SU-DHL-6 (cell line): ENCODE measurements around the gene LHB.
"Not testable (repeated sequence)": the region's sequence is repeated elsewhere in the genome, so short reads cannot be mapped to it uniquely, and the experiment has no call there.

Experiments
- CTCF ChIP-seq: fragments of 200-600 bp; sonication (generic); IDR thresholded peaks from one replicate; pipeline ENCODE4 v1.5.1; 2017; ENCODE audit warnings: antibody characterized with exemption, mild to moderate bottlenecking, low read length, moderate library complexity; ENCODE audit not compliant: insufficient read depth, poor library complexity, severe bottlenecking
- EZH2phosphoT487 ChIP-seq: fragments of 200-600 bp; sonication (generic), shearing (Covaris generic); conservative IDR thresholded peaks from 2 replicates; pipeline ENCODE4 v1.6.1; 2018; ENCODE audit warnings: mild to moderate bottlenecking, antibody characterized with exemption, low read length, moderate library complexity, mixed read lengths

GRCh38 chr19:49049834-49050233 lies 32.9 kb upstream of the LHB start:
- TF ChIP-seq CTCF, EZH2phosphoT487: not testable (repeated sequence)
